ENCODE data around the gene ZDHHC11B.
"Not testable (repeated sequence)": the region's sequence is repeated elsewhere in the genome, so short reads cannot be mapped to it uniquely, and the experiment has no call there.

- not testable (repeated sequence) for TF ChIP-seq CTCF (IDR thresholded peaks at IDR 0.05; ENCODE audit: low read depth, low read length); POLR2A (IDR thresholded peaks at IDR 0.05; ENCODE audit: extremely low read depth, insufficient read length)
These were observed 94.2 kb downstream of the ZDHHC11B start for GRCh38 chr5:690293-690692.

Data from NB4 (cell line).